OCI-LY3 (cell line): ENCODE results near the gene NIPSNAP3A.

ENCODE experiments used
- H2AFZ ChIP-seq: fragments of 200-600, 300-600 bp; shearing (Covaris generic); 2 replicates; pipeline ENCODE4 v1.6.0; 2014; ENCODE audit warnings: antibody characterized with exemption, low read depth, low read length
- H3K27ac ChIP-seq: fragments of 200-600, 300-600 bp; sonication (generic); 2 replicates; pipeline ENCODE4 v1.5.1; 2014; ENCODE audit warnings: mild to moderate bottlenecking, low read length, moderate library complexity, mixed read lengths
- H3K27me3 ChIP-seq: fragments of 200-600, 300-600 bp; sonication (generic); 2 replicates; pipeline ENCODE4 v1.6.1; 2014; ENCODE audit warnings: low read depth, low read length, mixed read lengths
- H3K36me3 ChIP-seq: fragments of 200-600, 300-600 bp; sonication (generic); replicated peaks from 2 replicates; pipeline ENCODE3; 2014; ENCODE audit warnings: low read depth, low read length, mixed read lengths
- H3K4me1 ChIP-seq: fragments of 300-600, 200-600 bp; sonication (generic); 2 replicates; pipeline ENCODE4 v1.6.1; 2014; ENCODE audit warnings: low read length, mixed read lengths
- H3K4me2 ChIP-seq: fragments of 200-600, 300-600 bp; sonication (generic); 2 replicates; pipeline ENCODE4 v1.6.1; 2014; ENCODE audit warnings: low read length, mixed read lengths
- H3K4me3 ChIP-seq: fragments of 300-600, 200-600 bp; sonication (generic); 2 replicates; pipeline ENCODE4 v1.5.1; 2014; ENCODE audit warnings: antibody characterized with exemption, mild to moderate bottlenecking, low read length, moderate library complexity
- H3K79me2 ChIP-seq: fragments of 300-600, 200-600 bp; shearing (Covaris generic); 2 replicates; pipeline ENCODE4 v1.6.1; 2014; ENCODE audit warnings: mild to moderate bottlenecking, low read length, mixed read lengths
- H3K9ac ChIP-seq: fragments of 300-600, 200-600 bp; shearing (Covaris generic); 2 replicates; pipeline ENCODE4 v1.6.0; 2014; ENCODE audit warnings: mild to moderate bottlenecking, low read length, moderate library complexity
- H3K9me3 ChIP-seq: fragments of 200-600, 300-600 bp; shearing (Covaris generic); 2 replicates; pipeline ENCODE4 v1.6.1; 2014; ENCODE audit warnings: low read length, mixed read lengths; ENCODE audit not compliant: insufficient read depth
- H4K20me1 ChIP-seq: fragments of 200-600, 300-600 bp; sonication (generic); 2 replicates; pipeline ENCODE4 v1.6.1; 2016; ENCODE audit warnings: low read length, mixed read lengths; ENCODE audit not compliant: insufficient read depth
- EZH2phosphoT487 ChIP-seq: fragments of 200-600 bp; shearing (Covaris generic); IDR thresholded peaks from 2 replicates; pipeline ENCODE4 v1.6.1; 2018; ENCODE audit warnings: antibody characterized with exemption, mixed run types, low read depth
- TF ChIP-seq, protein P1 (sequence below): fragments of 200-600, 300-600 bp; sonication (generic); IDR thresholded peaks from 2 replicates; pipeline ENCODE4 v1.5.1; 2014; ENCODE audit warnings: antibody characterized with exemption, low read length, low read depth

NIPSNAP3A gene

DNA sequence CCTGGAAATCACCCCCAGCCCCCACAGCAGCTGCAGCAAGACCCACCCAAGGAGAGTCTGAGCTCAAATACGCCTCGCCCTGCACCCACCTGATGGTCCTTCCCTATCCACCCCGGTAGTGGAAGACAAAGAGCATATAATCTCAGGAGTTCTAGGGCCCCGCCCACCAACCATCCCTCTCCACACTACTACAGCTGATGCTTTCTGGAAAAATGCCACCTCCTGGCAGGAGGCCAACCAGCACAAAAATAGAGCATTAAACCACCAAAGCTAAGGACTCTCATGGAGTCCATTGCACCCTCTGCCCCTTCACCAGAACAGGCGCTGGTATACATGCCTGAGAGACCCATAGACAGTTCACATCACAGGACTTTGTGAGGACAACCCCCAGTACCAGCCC, 22.5 kb upstream of the NIPSNAP3A start:
- no peaks in the 10 kb centered on the region for H3K9me3 ChIP-seq
- H2AFZ ChIP-seq = no peak overlapping the region
- no peaks in the 10 kb centered on the region for H3K36me3 ChIP-seq
- no peaks in the 10 kb centered on the region for H3K79me2 ChIP-seq
- H3K4me2 ChIP-seq = no peak overlapping the region
- H3K4me3 ChIP-seq = no peak overlapping the region
- no peak for TF ChIP-seq EZH2phosphoT487
- TF ChIP-seq, protein P1, sequence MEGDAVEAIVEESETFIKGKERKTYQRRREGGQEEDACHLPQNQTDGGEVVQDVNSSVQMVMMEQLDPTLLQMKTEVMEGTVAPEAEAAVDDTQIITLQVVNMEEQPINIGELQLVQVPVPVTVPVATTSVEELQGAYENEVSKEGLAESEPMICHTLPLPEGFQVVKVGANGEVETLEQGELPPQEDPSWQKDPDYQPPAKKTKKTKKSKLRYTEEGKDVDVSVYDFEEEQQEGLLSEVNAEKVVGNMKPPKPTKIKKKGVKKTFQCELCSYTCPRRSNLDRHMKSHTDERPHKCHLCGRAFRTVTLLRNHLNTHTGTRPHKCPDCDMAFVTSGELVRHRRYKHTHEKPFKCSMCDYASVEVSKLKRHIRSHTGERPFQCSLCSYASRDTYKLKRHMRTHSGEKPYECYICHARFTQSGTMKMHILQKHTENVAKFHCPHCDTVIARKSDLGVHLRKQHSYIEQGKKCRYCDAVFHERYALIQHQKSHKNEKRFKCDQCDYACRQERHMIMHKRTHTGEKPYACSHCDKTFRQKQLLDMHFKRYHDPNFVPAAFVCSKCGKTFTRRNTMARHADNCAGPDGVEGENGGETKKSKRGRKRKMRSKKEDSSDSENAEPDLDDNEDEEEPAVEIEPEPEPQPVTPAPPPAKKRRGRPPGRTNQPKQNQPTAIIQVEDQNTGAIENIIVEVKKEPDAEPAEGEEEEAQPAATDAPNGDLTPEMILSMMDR = no peak
- no peaks in the 10 kb centered on the region for H4K20me1 ChIP-seq
- no peak overlapping the region for H3K27ac ChIP-seq
- no peaks in the 10 kb centered on the region for H3K27me3 ChIP-seq
- no peak overlapping the region for H3K9ac ChIP-seq
- no peaks in the 10 kb centered on the region for H3K4me1 ChIP-seq

GRCh38 chr9:104738452-104738851, 9.0 kb upstream of the NIPSNAP3A start:
- Histone ChIP-seq H3K27ac (no peak overlapping the region), H3K79me2 (no peaks in the 10 kb centered on the region), H3K36me3 (no peaks in the 10 kb centered on the region), H3K27me3 (no peaks in the 10 kb centered on the region), H2AFZ (no peak overlapping the region), H3K9ac (no peak overlapping the region), H3K4me3 (no peak overlapping the region), H3K9me3 (no peaks in the 10 kb centered on the region), H3K4me2 (no peak overlapping the region), H4K20me1 (no peaks in the 10 kb centered on the region), H3K4me1 (peaks cover under 1% of the 10 kb centered on the region; the same call in 1 of the 2 replicates)
- TF ChIP-seq, protein P1 = no peak
- no peak for TF ChIP-seq EZH2phosphoT487

GRCh38 chr9:104740621-104741020, 6.9 kb upstream of the NIPSNAP3A start:
- no peak overlapping the region for H3K27ac ChIP-seq
- no peak overlapping the region for H3K9ac ChIP-seq
- H3K4me3 ChIP-seq = no peak overlapping the region

DNA sequence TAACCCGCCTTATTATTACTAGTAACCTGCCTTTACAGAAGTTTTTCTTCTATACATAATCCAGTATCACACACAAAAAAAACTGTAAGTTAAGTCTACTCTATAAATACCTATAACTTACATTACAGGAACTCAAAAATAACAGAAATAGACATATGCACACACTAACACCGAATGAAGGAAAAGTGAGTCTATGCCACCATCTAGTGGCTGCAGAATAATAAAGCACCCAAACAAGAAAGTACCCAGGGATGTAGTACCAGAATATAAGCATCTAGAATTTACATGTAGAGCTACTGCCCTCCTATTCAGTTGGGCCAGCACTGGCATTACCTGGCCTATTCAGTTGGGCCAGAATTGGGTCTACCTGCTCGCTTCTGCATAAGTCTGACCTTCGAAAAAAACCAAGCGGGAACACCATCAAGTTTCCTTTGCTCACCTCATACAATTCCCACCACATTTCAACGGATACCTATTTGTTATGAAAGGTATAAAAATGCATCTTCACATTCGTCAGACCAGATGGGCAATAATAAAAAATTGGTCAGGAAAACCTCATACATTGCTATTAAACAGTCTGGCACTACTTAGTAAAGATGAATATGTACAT, 4.0 kb upstream of the NIPSNAP3A start:
- H3K4me2 ChIP-seq = no peak overlapping the region
- no peak overlapping the region for H3K9ac ChIP-seq
- no peaks in the 10 kb centered on the region for H3K27me3 ChIP-seq
- no peak for TF ChIP-seq EZH2phosphoT487
- TF ChIP-seq, protein P1 = peak; percentile 82
- no peak overlapping the region for H3K27ac ChIP-seq
- H3K36me3 ChIP-seq = no peaks in the 10 kb centered on the region
- peaks cover 4% of the 10 kb centered on the region; the same call in 1 of the 2 replicates for H3K79me2 ChIP-seq
- H3K4me1 ChIP-seq = peaks cover 4% of the 10 kb centered on the region
- no peak overlapping the region for H3K4me3 ChIP-seq
- no peak overlapping the region for H2AFZ ChIP-seq
- no peaks in the 10 kb centered on the region for H3K9me3 ChIP-seq
- H4K20me1 ChIP-seq = no peaks in the 10 kb centered on the region

More at GRCh38 chr9:104740621-104741020, 6.9 kb upstream of the NIPSNAP3A start:
- Histone ChIP-seq H3K9me3 (no peaks in the 10 kb centered on the region), H4K20me1 (no peaks in the 10 kb centered on the region), H3K4me2 (no peak overlapping the region), H3K79me2 (no peaks in the 10 kb centered on the region), H3K36me3 (no peaks in the 10 kb centered on the region), H2AFZ (no peak overlapping the region), H3K4me1 (no peaks in the 10 kb centered on the region), H3K27me3 (no peaks in the 10 kb centered on the region)
- TF ChIP-seq, protein P1 = no peak
- TF ChIP-seq EZH2phosphoT487 = no peak
